HCT116 (cell line): ENCODE results near the gene FAM193A.

Source experiments
- EGR1 ChIP-seq: IDR thresholded peaks from 2 replicates; pipeline ENCODE4 v1.6.1; 2012; ENCODE audit warnings: low read depth
- JUND ChIP-seq: IDR thresholded peaks from 2 replicates; pipeline ENCODE4 v1.6.1; 2012
- POLR2A ChIP-seq: IDR thresholded peaks from 2 replicates; pipeline ENCODE4 v1.7.0; 2011; ENCODE audit warnings: borderline replicate concordance; ENCODE audit not compliant: insufficient read depth, insufficient read length; ENCODE audit errors: extremely low read depth
- RAD21 ChIP-seq: IDR thresholded peaks from 2 replicates; pipeline ENCODE4 v1.6.1; 2012; ENCODE audit warnings: low read depth, mild to moderate bottlenecking
- SIN3A ChIP-seq: IDR thresholded peaks from 2 replicates; pipeline ENCODE4 v1.6.1; 2012; ENCODE audit warnings: low read depth
- SP1 ChIP-seq: IDR thresholded peaks from 2 replicates; pipeline ENCODE4 v1.6.1; 2012; ENCODE audit warnings: low read depth
- YY1 ChIP-seq: IDR thresholded peaks from 2 replicates; pipeline ENCODE4 v1.6.1; 2011; ENCODE audit warnings: low read length, low read depth, moderate library complexity, mild to moderate bottlenecking; ENCODE audit not compliant: insufficient replicate concordance; ENCODE audit errors: extremely low read depth
- ZFX ChIP-seq: fragments of 450-650 bp; IDR thresholded peaks from 2 replicates; pipeline ENCODE4 v1.6.1; 2017
- ZNF274 ChIP-seq: fragments of 200-500 bp; sonication (Bioruptor generic); IDR thresholded peaks from 2 replicates; pipeline ENCODE4 v1.6.1; 2014; ENCODE audit warnings: mild to moderate bottlenecking, low read depth, low read length, inconsistent platforms
- TF ChIP-seq, protein P1 (sequence below), 3 experiments: fragments of 200-600 bp in 1 of 3; sonication (generic) in 1 of 3; IDR thresholded peaks in 2 of 3; conservative IDR thresholded peaks in 1 of 3; 2 replicates each; pipeline ENCODE4 v1.5.1; 2012 to 2017; ENCODE audit warnings: low read depth in 2 of 3, low read length in 2 of 3, antibody characterized with exemption in 1 of 3, borderline replicate concordance in 1 of 3, control low read depth in 1 of 3, mild to moderate bottlenecking in 1 of 3, mixed read lengths in 1 of 3, mixed run types in 1 of 3, moderate library complexity in 1 of 3; ENCODE audit not compliant: insufficient read depth in 1 of 3
- TF ChIP-seq, protein P2 (sequence below): IDR thresholded peaks from 2 replicates; pipeline ENCODE4 v1.6.1; 2012
- TF ChIP-seq, protein P3 (sequence below): IDR thresholded peaks from 2 replicates; pipeline ENCODE4 v1.6.1; 2012; ENCODE audit warnings: low read depth

DNA sequence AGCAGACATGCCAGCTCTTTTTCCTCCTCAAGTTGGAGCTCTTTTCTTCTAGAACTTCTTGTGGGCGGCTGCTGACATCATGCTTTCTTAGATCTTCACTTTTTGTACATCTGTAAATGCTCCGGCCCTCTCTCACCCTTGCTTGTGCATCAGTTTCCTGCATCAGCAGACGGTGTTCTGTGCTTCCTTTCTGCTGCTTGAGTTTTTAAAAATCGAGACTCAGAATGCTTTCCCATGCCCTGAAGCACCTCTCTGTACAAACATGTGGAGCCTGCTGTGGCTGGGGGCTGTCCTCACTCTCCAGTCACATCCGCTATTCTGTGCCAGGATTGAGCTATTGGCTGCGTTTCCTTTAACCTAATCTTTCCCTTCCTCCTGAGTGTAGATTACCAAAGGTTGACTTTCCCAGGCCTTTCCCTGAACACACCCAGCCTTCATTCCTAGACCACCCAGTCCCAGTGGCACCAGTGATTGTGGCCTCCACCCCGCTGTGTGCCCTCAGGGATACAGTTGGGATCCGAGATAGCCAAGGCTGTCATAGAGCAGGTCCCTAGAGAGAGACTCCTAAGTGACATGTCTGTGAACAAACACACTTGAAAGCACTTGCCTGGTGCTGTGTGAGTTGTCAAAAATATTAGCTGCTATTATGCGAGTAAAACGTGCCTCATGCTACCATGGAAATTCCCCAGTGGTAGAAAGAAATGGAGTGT is 177.8 kb downstream of the FAM193A start:
- TF ChIP-seq POLR2A (no peak), SIN3A (no peak), JUND (no peak), ZNF274 (no peak), RAD21 (no peak), ZFX (no peak), YY1 (no peak), EGR1 (no peak), SP1 (no peak)
- TF ChIP-seq, protein P1, sequence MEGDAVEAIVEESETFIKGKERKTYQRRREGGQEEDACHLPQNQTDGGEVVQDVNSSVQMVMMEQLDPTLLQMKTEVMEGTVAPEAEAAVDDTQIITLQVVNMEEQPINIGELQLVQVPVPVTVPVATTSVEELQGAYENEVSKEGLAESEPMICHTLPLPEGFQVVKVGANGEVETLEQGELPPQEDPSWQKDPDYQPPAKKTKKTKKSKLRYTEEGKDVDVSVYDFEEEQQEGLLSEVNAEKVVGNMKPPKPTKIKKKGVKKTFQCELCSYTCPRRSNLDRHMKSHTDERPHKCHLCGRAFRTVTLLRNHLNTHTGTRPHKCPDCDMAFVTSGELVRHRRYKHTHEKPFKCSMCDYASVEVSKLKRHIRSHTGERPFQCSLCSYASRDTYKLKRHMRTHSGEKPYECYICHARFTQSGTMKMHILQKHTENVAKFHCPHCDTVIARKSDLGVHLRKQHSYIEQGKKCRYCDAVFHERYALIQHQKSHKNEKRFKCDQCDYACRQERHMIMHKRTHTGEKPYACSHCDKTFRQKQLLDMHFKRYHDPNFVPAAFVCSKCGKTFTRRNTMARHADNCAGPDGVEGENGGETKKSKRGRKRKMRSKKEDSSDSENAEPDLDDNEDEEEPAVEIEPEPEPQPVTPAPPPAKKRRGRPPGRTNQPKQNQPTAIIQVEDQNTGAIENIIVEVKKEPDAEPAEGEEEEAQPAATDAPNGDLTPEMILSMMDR (IDR thresholded peaks at IDR 0.05 in 2 of 3, conservative IDR thresholded peaks at IDR 0.05 in 1 of 3; ENCODE audit: borderline replicate concordance in 1 of 3, insufficient read depth in 1 of 3, low read depth in 2 of 3, low read length in 2 of 3) = no peak
- TF ChIP-seq, protein P2, sequence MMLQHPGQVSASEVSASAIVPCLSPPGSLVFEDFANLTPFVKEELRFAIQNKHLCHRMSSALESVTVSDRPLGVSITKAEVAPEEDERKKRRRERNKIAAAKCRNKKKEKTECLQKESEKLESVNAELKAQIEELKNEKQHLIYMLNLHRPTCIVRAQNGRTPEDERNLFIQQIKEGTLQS = no peak
- TF ChIP-seq, protein P3, sequence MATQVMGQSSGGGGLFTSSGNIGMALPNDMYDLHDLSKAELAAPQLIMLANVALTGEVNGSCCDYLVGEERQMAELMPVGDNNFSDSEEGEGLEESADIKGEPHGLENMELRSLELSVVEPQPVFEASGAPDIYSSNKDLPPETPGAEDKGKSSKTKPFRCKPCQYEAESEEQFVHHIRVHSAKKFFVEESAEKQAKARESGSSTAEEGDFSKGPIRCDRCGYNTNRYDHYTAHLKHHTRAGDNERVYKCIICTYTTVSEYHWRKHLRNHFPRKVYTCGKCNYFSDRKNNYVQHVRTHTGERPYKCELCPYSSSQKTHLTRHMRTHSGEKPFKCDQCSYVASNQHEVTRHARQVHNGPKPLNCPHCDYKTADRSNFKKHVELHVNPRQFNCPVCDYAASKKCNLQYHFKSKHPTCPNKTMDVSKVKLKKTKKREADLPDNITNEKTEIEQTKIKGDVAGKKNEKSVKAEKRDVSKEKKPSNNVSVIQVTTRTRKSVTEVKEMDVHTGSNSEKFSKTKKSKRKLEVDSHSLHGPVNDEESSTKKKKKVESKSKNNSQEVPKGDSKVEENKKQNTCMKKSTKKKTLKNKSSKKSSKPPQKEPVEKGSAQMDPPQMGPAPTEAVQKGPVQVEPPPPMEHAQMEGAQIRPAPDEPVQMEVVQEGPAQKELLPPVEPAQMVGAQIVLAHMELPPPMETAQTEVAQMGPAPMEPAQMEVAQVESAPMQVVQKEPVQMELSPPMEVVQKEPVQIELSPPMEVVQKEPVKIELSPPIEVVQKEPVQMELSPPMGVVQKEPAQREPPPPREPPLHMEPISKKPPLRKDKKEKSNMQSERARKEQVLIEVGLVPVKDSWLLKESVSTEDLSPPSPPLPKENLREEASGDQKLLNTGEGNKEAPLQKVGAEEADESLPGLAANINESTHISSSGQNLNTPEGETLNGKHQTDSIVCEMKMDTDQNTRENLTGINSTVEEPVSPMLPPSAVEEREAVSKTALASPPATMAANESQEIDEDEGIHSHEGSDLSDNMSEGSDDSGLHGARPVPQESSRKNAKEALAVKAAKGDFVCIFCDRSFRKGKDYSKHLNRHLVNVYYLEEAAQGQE = no peak
